Muscle of leg (tissue), 11 donors: ENCODE data around the gene HSH2D. TPM values are rescaled to one million over a fixed set of nuclear protein-coding genes. Genes with fewer than 3 reads are reported as not detected.
A peak's percentile ranks its signal among the peaks of the same experiment; 100 is the strongest.

Experiments used
- DNase-seq: peaks from one replicate; pipeline ENCODE4 v3.0.0; 2013
- H3K27ac ChIP-seq: one replicate; pipeline ENCODE4 v1.5.1; 2013; ENCODE audit warnings: mild to moderate bottlenecking, low read length, control low read depth
- H3K27me3 ChIP-seq: one replicate; pipeline ENCODE4 v1.6.1; 2013; ENCODE audit warnings: low read length; ENCODE audit not compliant: control insufficient read depth, insufficient read depth
- H3K36me3 ChIP-seq: one replicate; pipeline ENCODE4 v1.6.1; 2013; ENCODE audit warnings: low read length; ENCODE audit not compliant: control insufficient read depth, insufficient read depth
- H3K4me1 ChIP-seq: one replicate; pipeline ENCODE4 v1.6.1; 2013; ENCODE audit warnings: low read length; ENCODE audit not compliant: control insufficient read depth, insufficient read depth
- H3K4me3 ChIP-seq: one replicate; pipeline ENCODE4 v1.5.1; 2013; ENCODE audit warnings: low read length, control low read depth
- H3K9me3 ChIP-seq: replicated peaks from 2 replicates; pipeline ENCODE4 v1.6.1; 2013; ENCODE audit warnings: low read depth, low read length; ENCODE audit not compliant: control insufficient read depth
- WGBS: methylation state at CpG from one replicate; pipeline ENCODE4 v1.1.5; 2013; ENCODE audit warnings: missing lambda C conversion rate; ENCODE audit not compliant: insufficient coverage; 5-methylcytosine and 5-hydroxymethylcytosine counted together
- polyA plus RNA-seq, 8 donors: library from polyadenylated mRNA; unstranded; fragments of 120-200 nt; gene quantifications; one replicate each; pipeline versions ENCODE4 v1.2.1 to v1.2.3, GENCODE V29; 2013; ENCODE audit warnings: inconsistent platforms in 1 of 8, low replicate concordance in 1 of 8; ENCODE audit not compliant: insufficient read length in 8 of 8, insufficient read depth in 1 of 8
- total RNA-seq: library from RNA; stranded (reverse); fragments of 120-200 nt; gene quantifications from one replicate; pipeline ENCODE4 v1.2.4, GENCODE V29; 2013

Gene HSH2D
- total and polyA plus RNA-seq, 9 donors = 0.13 to 0.78 (median 0.27) TPM

GRCh38 chr19:16106121-16106520, 37.4 kb upstream of the HSH2D start:
- Histone ChIP-seq H3K27ac (no peak overlapping the region), H3K4me1 (peaks cover 4% of the 10 kb centered on the region), H3K27me3 (no peaks in the 10 kb centered on the region), H3K9me3 (no peaks in the 10 kb centered on the region), H3K36me3 (peaks cover 23% of the 10 kb centered on the region), H3K4me3 (no peak overlapping the region)
- 0% methylated on average over 3 of the region's 3 CpGs for WGBS
- DNase-seq = no peak

GRCh38 chr19:16111160-16111908, 32.2 kb upstream of the HSH2D start, which contains the start of gene RAB8A:
RAB8A (plus strand) TSS chr19:16111889; CDS start chr19:16111902, 13 bp downstream.
- under 1% methylated on average over 74 of the region's 81 CpGs for WGBS
- DNase-seq = peak; percentile 100
- Histone ChIP-seq H3K4me3 (peak within 1 kb of the TSS; percentile 100), H3K27ac (peak within 1 kb of the TSS; percentile 97), H3K4me1 (peaks cover 16% of the 10 kb centered on the region), H3K36me3 (peaks cover 13% of the 10 kb centered on the region), H3K9me3 (no peaks in the 10 kb centered on the region), H3K27me3 (no peaks in the 10 kb centered on the region)

GRCh38 chr19:16111909-16112752, 31.4 kb upstream of the HSH2D start:
- Histone ChIP-seq H3K4me1 (peaks cover 16% of the 10 kb centered on the region), H3K4me3 (peak overlapping the region; percentile 100), H3K27me3 (no peaks in the 10 kb centered on the region), H3K36me3 (peaks cover 13% of the 10 kb centered on the region), H3K27ac (peak overlapping the region; percentile 97), H3K9me3 (no peaks in the 10 kb centered on the region)
- peak; percentile 37 for DNase-seq
- 4% methylated on average over 17 of the region's 37 CpGs for WGBS

- Histone ChIP-seq H3K4me3 (peak overlapping the region; percentile 100), H3K36me3 (peaks cover 17% of the 10 kb centered on the region), H3K27ac (peak overlapping the region; percentile 97), H3K4me1 (peaks cover 16% of the 10 kb centered on the region), H3K9me3 (no peaks in the 10 kb centered on the region), H3K27me3 (no peaks in the 10 kb centered on the region)
- WGBS = 33% methylated on average over 1 of the region's 2 CpGs
- no peak for DNase-seq
Observed at GRCh38 chr19:16112778-16113177, 30.7 kb upstream of the HSH2D start.

GRCh38 chr19:16113727-16114126, 29.8 kb upstream of the HSH2D start:
- Histone ChIP-seq H3K4me1 (peaks cover 21% of the 10 kb centered on the region), H3K27me3 (no peaks in the 10 kb centered on the region), H3K36me3 (peaks cover 27% of the 10 kb centered on the region), H3K4me3 (no peak overlapping the region), H3K27ac (no peak overlapping the region), H3K9me3 (no peaks in the 10 kb centered on the region)
- no peak for DNase-seq
- 67% methylated on average over 2 of the region's 3 CpGs for WGBS

- WGBS = 73% methylated on average over 9 of the region's 9 CpGs
- DNase-seq = no peak
- Histone ChIP-seq H3K36me3 (peaks cover 38% of the 10 kb centered on the region), H3K4me3 (no peak overlapping the region), H3K9me3 (no peaks in the 10 kb centered on the region), H3K4me1 (peaks cover 21% of the 10 kb centered on the region), H3K27me3 (no peaks in the 10 kb centered on the region), H3K27ac (no peak overlapping the region)
Observed at GRCh38 chr19:16115301-16116039, 28.0 kb upstream of the HSH2D start.

- H3K4me1 ChIP-seq = peaks cover 17% of the 10 kb centered on the region
- H3K9me3 ChIP-seq = no peaks in the 10 kb centered on the region
- no peak overlapping the region for H3K4me3 ChIP-seq
- H3K36me3 ChIP-seq = peaks cover 41% of the 10 kb centered on the region
- H3K27me3 ChIP-seq = no peaks in the 10 kb centered on the region
- no peak for DNase-seq
- 50% methylated on average over 2 of the region's 4 CpGs for WGBS
- H3K27ac ChIP-seq = no peak overlapping the region
Observed at GRCh38 chr19:16116067-16116466, 27.4 kb upstream of the HSH2D start.

GRCh38 chr19:16117594-16118033, 25.9 kb upstream of the HSH2D start:
- 89% methylated on average over 10 of the region's 11 CpGs for WGBS
- Histone ChIP-seq H3K27ac (no peak overlapping the region), H3K27me3 (no peaks in the 10 kb centered on the region), H3K9me3 (no peaks in the 10 kb centered on the region), H3K4me1 (peaks cover 10% of the 10 kb centered on the region), H3K36me3 (peaks cover 56% of the 10 kb centered on the region), H3K4me3 (no peak overlapping the region)
- no peak for DNase-seq

GRCh38 chr19:16118489-16119033, 24.9 kb upstream of the HSH2D start:
- peak; percentile 57 for DNase-seq
- peak overlapping the region; percentile 29 for H3K27ac ChIP-seq
- no peak overlapping the region for H3K4me3 ChIP-seq
- H3K27me3 ChIP-seq = no peaks in the 10 kb centered on the region
- H3K36me3 ChIP-seq = peaks cover 63% of the 10 kb centered on the region
- no peaks in the 10 kb centered on the region for H3K9me3 ChIP-seq
- H3K4me1 ChIP-seq = peaks cover 4% of the 10 kb centered on the region
- 93% methylated on average over 6 of the region's 12 CpGs for WGBS
